IPS-18c (cell line): ENCODE results near the gene WFDC2.
A peak's percentile ranks its signal among the peaks of the same experiment; 100 is the strongest.

Source experiments
- H3K4me3 ChIP-seq: 2 replicates; pipeline ENCODE4 v1.7.0; 2013; ENCODE audit warnings: low read depth, mild to moderate bottlenecking, low read length, moderate library complexity; ENCODE audit not compliant: insufficient read depth
- H3K9me3 ChIP-seq: one replicate; pipeline ENCODE4 v1.6.1; 2013; ENCODE audit warnings: mild to moderate bottlenecking, low read length, moderate library complexity; ENCODE audit not compliant: control insufficient read depth, insufficient read depth

Gene WFDC2, protein sequence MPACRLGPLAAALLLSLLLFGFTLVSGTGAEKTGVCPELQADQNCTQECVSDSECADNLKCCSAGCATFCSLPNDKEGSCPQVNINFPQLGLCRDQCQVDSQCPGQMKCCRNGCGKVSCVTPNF

GRCh38 chr20:45469336-45470261, at the start of gene WFDC2:
WFDC2 (plus strand) TSS chr20:45469753; CDS start chr20:45469782, 29 bp downstream.
- Histone ChIP-seq H3K4me3 (peak within 1 kb of the TSS; percentile 69), H3K9me3 (no peaks in the 10 kb centered on the region)

DNA sequence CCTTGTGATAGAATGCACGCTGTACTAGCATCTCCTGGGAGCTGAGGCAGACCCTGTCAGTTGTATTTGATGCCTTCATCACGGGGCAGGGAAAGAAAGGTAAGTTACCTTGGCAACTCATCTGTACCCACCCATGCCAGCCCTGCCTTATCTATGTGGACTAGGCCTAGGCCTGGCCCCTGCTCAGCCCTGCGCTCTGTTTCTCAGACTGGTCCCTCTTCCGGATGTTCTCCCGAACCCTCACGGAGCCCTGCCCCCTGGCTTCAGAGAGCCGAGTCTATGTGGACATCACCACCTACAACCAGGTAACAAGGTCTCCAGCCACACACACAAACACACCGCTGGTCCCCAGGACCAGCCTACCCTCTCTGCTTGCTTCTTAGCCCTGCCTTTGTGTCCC, 49.4 kb upstream of the WFDC2 start:
- Histone ChIP-seq H3K4me3 (no peak overlapping the region), H3K9me3 (no peaks in the 10 kb centered on the region)

DNA sequence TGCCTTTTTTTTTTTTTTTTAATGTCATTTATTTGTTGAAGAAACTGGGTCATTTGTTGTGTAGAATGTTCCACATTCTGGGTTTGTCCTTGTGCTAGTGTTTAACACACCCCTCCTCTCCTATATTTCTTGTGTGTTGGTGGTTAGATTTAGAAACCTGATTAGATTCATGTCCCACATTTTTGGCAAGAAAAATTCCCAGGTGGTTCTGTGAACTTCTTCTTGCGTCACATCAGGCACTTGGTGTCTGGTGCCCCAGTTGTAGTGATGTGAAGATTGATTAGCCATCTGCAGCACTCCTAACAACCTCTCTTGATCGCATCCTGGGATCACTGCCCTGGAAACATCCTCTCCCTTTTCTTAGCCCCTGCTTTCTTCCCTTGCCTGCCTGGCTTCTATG, 45.9 kb upstream of the WFDC2 start:
- no peak overlapping the region for H3K4me3 ChIP-seq
- no peaks in the 10 kb centered on the region for H3K9me3 ChIP-seq

DNA sequence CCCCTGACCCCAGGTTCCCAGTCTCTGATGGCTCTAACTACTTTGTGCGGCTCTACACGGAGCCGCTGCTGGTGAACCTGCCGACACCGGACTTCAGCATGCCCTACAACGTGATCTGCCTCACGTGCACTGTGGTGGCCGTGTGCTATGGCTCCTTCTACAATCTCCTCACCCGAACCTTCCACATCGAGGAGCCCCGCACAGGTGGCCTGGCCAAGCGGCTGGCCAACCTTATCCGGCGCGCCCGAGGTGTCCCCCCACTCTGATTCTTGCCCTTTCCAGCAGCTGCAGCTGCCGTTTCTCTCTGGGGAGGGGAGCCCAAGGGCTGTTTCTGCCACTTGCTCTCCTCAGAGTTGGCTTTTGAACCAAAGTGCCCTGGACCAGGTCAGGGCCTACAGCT, 44.0 kb upstream of the WFDC2 start:
- H3K4me3 ChIP-seq, result no peak overlapping the region
- no peaks in the 10 kb centered on the region for H3K9me3 ChIP-seq

DNA sequence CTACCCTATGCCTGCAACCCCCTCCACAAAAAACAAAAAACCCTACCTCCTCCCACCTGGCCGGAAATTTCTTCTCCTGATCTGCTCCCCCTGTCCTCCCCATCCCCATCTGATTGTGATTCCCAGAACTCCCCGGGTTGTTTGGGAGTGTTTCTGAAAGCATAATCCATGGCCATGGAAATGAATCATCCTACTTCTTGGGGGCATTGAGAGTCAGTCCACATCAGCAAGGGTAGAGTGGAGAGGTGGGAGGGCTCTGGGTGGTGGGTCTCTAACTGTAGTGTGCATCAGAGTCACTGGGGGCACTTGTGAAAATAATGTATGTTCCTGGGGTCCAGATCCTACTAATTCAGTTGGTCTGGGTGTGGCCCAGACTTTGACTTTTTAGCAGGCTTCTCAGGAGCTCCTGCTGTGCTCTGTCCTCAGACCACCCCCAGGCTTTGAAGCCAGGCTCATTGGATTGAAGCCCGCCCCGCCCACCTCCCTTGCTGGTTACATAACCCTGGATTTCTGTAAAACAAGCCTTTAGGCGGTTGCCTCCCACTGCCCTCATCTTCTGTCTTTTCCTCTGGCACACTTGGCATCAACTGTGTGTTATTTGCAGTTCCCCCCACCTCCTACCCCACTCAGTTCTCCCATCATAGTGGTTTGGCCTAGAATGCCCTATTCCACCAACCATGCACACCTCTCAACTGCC, 43.1 kb upstream of the WFDC2 start:
- no peaks in the 10 kb centered on the region for H3K9me3 ChIP-seq
- H3K4me3 ChIP-seq, result no peak overlapping the region

DNA sequence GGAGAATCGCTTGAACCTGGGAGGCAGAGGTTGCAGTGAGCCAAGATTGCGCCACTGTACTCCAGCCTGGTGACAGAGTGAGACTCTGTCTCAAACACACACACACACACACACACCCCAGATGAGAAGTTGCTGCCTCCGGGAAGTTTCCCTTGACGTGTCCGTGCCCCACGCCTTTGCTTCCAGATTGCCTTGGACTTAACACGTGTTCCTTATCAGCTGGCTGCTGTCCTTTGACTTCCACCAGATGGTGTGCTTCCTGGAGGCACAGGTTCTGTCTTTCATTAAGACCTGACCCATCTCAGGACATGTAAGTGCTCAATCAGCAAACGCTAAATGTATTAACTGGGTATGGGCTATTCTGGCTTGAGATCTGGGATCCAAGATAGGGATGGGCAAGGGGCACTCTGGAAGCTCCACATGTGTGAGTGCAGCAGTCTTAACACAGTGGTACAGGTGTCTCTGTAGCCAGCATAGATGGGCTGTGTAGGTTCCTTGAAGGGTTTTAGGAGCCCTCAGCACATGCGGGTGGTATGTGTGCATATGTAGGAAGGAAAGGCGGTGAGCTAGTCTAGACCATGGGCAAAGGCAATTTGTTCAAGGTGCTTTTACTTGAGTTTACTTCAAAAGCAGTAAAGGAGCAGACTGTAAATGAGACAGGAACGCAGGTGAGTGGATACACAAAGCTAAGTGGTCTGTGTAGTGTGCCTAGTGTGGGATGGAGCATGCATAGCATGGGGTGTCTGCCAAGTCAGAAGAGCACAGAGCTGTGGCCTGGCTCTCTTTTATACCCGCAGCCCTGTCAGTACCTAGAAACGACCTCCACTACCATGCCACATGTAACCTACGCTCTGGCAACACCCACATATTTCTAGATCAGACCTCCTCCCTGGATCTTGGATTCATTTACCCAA, 42.1 kb upstream of the WFDC2 start:
- H3K9me3 ChIP-seq, result peaks cover 2% of the 10 kb centered on the region
- no peak overlapping the region for H3K4me3 ChIP-seq

- Histone ChIP-seq H3K4me3 (no peak overlapping the region), H3K9me3 (peaks cover 2% of the 10 kb centered on the region)
Observed at GRCh38 chr20:45429618-45430017, 39.9 kb upstream of the WFDC2 start.

GRCh38 chr20:45432294-45432693, 37.3 kb upstream of the WFDC2 start:
- Histone ChIP-seq H3K9me3 (peaks cover 2% of the 10 kb centered on the region), H3K4me3 (no peak overlapping the region)

DNA sequence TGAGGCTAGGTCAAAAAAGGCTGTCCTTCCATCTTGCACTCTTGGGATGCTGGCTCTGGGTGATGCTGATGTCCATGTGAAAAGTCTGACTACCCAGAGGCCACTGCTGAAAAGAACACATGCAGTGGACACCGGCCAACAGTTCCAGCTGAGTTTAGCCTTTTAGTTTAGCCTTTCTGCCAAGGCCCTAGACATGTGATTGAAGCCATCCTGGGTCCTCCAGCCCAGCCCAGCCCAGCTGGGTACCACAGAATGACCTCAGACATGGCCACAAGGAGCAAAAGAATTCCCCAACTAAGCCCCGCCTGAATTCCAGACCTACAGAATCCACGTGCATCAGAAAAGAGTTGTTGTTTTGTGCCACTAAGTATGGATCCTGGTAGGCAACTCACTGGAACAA, 36.2 kb upstream of the WFDC2 start:
- no peak overlapping the region for H3K4me3 ChIP-seq
- peaks cover 2% of the 10 kb centered on the region for H3K9me3 ChIP-seq

GRCh38 chr20:45433976-45434375, 35.6 kb upstream of the WFDC2 start:
- peaks cover 2% of the 10 kb centered on the region for H3K9me3 ChIP-seq
- H3K4me3 ChIP-seq, result no peak overlapping the region

GRCh38 chr20:45436732-45437485, 32.6 kb upstream of the WFDC2 start:
- H3K4me3 ChIP-seq, result peak overlapping the region; percentile 66
- H3K9me3 ChIP-seq, result no peaks in the 10 kb centered on the region

DNA sequence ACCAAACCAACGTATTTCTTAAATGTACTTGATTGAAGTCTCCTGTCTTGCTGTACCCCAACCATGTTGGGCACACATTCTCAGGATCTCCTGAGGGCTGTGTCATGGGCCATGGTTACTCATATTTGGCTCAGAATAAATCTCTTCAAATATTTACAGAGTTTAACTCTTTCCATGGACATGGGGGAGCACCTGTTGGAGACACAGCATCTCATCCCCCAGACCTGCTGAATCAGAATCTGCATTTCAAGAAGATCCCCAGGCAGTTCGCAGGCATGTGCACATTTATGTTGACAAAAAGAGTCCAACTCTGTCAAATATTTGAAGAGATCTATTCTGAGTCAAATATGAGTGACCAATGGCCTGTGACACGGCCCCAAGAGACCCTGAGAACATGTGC, 29.1 kb upstream of the WFDC2 start:
- no peaks in the 10 kb centered on the region for H3K9me3 ChIP-seq
- H3K4me3 ChIP-seq, result no peak overlapping the region

GRCh38 chr20:45440891-45441685, 28.5 kb upstream of the WFDC2 start:
- H3K9me3 ChIP-seq, result no peaks in the 10 kb centered on the region
- H3K4me3 ChIP-seq, result no peak overlapping the region

GRCh38 chr20:45441746-45442145, 27.8 kb upstream of the WFDC2 start:
- H3K9me3 ChIP-seq, result no peaks in the 10 kb centered on the region
- no peak overlapping the region for H3K4me3 ChIP-seq

DNA sequence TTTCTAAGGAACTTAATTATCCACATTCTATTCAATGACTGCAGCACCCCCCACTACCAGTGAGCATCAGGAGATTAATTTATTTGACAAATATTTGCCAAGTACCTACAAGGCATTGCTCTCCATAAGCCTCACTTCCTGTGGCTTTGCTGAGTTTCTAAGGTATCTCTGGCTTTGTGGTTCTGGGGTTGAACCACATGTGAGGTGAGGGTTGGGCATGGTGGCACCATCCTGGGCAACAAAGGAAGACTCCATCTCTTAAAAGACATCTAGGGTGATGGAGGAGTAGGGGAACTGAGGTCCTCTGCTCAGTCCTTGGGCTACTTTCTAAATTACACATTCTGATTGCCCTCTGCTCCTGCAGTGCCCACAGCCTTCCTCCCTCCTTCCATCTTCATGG, 25.5 kb upstream of the WFDC2 start:
- Histone ChIP-seq H3K4me3 (no peak overlapping the region), H3K9me3 (no peaks in the 10 kb centered on the region)
